Cerebellar cortex (tissue), 1 donor: ENCODE measurements around the gene SPECC1.
"Not testable (repeated sequence)": the region's sequence is repeated elsewhere in the genome, so short reads cannot be mapped to it uniquely, and the experiment has no call there.

ENCODE experiments used
- DNase-seq: peaks from one replicate; pipeline ENCODE4 v3.0.0-alpha.2; 2015; ENCODE audit warnings: low spot score

Gene SPECC1

DNA sequence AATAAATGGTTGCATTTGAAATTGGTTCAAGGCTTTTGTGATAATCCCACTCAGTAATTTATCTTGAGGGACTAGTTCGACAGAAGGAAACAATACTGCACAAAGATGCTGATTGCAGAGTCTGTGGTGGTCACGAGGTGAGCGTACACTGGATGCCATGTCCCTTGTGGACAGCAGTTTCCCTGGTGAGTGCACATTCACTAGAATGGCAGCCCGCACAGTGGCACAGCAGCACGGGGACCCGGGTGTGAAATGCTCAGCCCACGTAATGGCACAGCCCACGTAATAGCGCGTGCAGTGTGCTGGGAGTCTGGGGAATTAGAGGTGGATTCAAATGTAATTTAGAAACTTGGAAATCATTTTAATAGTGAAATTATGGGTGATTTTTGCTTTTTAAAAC is 304.1 kb downstream of the SPECC1 start:
- no peak for DNase-seq

GRCh38 chr17:20313891-20314290 is 304.7 kb downstream of the SPECC1 start:
- no peak for DNase-seq

- DNase-seq: no peak
These were observed 305.7 kb downstream of the SPECC1 start for GRCh38 chr17:20314834-20315233.

DNA sequence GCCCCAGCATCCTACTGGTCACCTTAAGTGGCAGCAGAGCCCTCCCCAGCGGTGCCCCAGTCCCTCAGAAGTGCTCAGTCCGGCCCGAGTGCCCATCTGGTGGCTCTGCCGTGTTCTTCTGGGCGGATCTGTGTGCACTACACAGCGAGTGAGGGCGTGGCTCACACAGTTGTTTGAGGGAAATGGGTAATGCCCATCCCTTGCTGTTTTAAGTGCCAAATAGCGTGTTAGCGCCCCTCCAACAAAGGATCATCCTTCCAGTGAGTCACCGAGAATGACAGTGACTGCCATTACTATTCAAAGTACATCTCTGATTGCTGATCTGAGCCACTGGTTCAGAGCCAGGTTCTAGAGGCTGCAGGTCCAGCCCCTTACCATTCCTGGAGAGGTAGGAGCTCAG is 306.2 kb downstream of the SPECC1 start:
- DNase-seq: no peak

DNA sequence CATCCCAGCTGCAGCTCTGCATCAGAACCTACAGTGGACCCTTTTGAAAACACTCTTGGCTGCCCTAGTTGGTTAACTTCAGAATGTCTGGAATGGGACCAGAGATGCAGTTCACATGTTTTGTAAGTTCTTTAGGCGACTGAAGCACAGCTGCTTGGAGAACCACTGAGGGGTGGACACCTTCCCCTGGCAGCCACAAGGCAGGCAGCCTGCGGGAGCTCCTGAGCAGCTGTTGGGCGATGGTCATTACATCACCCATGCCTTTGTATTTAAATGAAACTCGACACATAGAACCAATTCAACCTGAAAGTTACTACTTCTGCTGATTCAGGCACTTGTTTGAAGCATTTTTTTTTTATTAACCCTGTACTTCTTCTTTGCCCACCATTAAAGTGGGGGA is 306.7 kb downstream of the SPECC1 start:
- DNase-seq: no peak

- peak; percentile 87 for DNase-seq
These were observed 311.5 kb downstream of the SPECC1 start for GRCh38 chr17:20320535-20321229.

GRCh38 chr17:20321357-20321756 is 312.2 kb downstream of the SPECC1 start:
- peak; percentile 8 for DNase-seq

- DNase-seq: not testable (repeated sequence)
These were observed 318.6 kb downstream of the SPECC1 start for GRCh38 chr17:20327739-20328138.

DNA sequence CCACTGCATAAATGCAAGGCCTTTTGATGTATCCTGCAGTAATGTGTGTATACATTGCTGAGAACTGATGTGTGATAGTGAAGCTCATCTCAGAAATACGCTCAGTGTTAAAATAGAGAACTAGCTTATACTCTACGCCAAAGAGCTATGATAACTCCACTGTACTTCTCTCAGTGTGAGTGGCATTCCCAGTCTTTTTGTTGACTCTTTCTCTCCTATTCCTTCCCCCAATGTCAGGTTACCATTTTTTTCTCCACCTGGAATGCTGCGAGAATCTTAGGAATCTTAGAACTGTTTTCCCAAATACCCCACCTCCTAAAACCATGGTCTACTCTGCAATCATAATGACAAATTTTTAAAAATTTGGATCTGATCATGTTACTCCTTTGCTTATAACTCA is 342.2 kb downstream of the SPECC1 start:
- not testable (repeated sequence) for DNase-seq

GRCh38 chr17:20352567-20352966 is 343.4 kb downstream of the SPECC1 start:
- not testable (repeated sequence) for DNase-seq

DNA sequence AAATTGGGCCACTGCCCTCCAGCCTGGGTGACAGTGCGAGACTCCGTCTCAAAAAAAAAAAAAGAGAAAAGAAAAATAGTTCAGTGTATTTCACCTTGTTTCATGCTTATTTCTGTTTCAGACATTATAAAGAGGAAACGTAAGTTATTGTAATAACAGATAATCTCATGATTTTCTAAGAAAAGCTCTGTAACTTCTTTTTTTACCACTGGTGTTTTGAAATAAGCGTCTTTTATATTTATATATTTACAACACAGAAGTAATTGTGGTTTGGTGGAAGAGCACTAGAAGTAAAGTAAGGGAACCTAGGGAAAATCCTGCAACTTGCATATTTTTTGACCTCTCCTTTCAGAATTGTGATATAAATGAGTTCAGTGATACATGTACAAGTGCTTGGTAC is 354.7 kb downstream of the SPECC1 start:
- DNase-seq: not testable (repeated sequence)
